ENCODE results near the gene SPAM1.

DNA sequence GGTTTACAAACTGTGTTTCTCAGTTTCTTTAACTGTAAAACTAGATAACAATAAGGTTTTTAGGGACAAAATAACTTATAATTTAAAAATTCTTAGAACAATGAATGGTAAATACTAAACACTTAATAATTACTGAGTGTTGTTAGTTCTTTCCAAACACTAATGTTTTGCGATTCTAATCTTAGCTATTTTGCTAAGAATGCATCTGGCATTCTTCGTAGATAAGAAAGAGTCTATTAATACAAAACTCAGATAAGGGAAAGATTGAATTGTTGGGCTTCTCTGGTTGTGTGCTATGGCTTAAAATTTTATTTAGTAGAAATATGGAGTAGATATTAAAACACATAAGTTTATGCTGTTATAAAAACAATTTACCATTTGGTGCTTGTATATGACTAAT, 62.4 kb downstream of the SPAM1 start:
- TF ChIP-seq, protein P1, sequence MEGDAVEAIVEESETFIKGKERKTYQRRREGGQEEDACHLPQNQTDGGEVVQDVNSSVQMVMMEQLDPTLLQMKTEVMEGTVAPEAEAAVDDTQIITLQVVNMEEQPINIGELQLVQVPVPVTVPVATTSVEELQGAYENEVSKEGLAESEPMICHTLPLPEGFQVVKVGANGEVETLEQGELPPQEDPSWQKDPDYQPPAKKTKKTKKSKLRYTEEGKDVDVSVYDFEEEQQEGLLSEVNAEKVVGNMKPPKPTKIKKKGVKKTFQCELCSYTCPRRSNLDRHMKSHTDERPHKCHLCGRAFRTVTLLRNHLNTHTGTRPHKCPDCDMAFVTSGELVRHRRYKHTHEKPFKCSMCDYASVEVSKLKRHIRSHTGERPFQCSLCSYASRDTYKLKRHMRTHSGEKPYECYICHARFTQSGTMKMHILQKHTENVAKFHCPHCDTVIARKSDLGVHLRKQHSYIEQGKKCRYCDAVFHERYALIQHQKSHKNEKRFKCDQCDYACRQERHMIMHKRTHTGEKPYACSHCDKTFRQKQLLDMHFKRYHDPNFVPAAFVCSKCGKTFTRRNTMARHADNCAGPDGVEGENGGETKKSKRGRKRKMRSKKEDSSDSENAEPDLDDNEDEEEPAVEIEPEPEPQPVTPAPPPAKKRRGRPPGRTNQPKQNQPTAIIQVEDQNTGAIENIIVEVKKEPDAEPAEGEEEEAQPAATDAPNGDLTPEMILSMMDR (IDR thresholded peaks at IDR 0.05): no peak
- TF ChIP-seq POLR2A (IDR thresholded peaks at IDR 0.05): no peak

Measured in lower leg skin (tissue), 3 donors.